Measurements from ENCODE around the gene OR9I1.

Gene OR9I1

DNA sequence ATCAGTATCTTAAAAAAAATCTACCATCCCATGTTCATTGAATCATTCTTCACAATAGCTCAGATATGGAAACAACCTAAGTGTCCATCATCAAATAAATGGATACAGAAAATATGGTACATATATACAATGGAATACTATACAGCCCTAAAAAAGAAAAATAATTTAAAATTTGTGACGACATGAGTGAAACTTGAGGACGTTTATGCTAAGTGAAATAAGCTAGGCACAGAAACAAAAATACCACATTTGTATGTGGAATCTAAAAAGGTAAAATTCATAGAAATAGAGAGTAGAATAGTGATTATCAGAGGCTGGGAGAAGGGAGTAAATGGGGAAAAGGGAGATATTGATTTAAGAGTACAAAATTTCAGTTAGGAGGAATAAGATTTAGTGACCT, 38.8 kb downstream of the OR9I1 start:
- H3K79me1 ChIP-seq (ENCODE audit: low read depth, low read length), result no peaks in the 10 kb centered on the region

DNA sequence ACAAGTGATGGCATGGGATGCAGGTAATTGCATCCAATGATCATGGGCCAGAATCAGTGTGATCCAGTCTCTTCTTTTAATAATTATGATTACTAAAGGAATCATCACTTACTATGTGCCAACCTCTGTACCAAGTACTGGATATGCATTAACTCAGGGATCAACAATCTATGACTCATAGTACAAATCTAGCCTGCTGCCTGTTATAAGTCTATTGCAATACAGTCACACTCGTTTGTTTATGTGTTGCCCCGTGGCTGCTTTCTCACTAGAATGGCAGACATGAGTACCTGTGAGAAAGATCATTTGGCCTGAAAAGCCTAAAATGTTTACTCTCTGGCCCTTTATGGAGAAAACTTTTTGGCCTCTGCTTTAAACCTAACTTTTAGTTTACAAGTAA, 49.5 kb downstream of the OR9I1 start:
- Histone ChIP-seq H3K4me2 (ENCODE audit: insufficient read depth, low read length, poor library complexity, severe bottlenecking) (no peak overlapping the region), H3K79me1 (ENCODE audit: low read depth, low read length) (no peaks in the 10 kb centered on the region), H3K4ac (ENCODE audit: low read length) (no peak overlapping the region), H2BK15ac (ENCODE audit: low read length) (no peak overlapping the region), H3K4me1 (ENCODE audit: control insufficient read depth in 2 of 2, insufficient read depth in 1 of 2, low read depth in 1 of 2, low read length in 2 of 2) (no peaks in the 10 kb centered on the region), H3K36me3 (replicated peaks in 1 of 2; ENCODE audit: control insufficient read depth in 2 of 2, insufficient read depth in 2 of 2, low read length in 2 of 2) (no peaks in the 10 kb centered on the region), H3K4me3 (ENCODE audit: low read length in 2 of 2) (no peak overlapping the region), H3K23ac (ENCODE audit: low read depth, low read length, poor library complexity) (no peak overlapping the region), H2BK120ac (ENCODE audit: low read depth, low read length) (no peak overlapping the region), H2AFZ (ENCODE audit: low read length) (no peak overlapping the region), H3K27ac (replicated peaks; ENCODE audit: low read length) (no peak overlapping the region), H4K91ac (ENCODE audit: low read depth, low read length, poor library complexity) (no peak overlapping the region), H3K9me3 (replicated peaks in 1 of 2; ENCODE audit: control insufficient read depth in 2 of 2, insufficient read depth in 1 of 2, low read depth in 1 of 2, low read length in 2 of 2) (no peaks in the 10 kb centered on the region), H2BK12ac (ENCODE audit: low read length) (no peak overlapping the region), H4K8ac (ENCODE audit: low read depth, low read length) (no peak overlapping the region), H3K9ac (ENCODE audit: low read depth, low read length, poor library complexity) (no peak overlapping the region), H2BK5ac (ENCODE audit: low read length) (no peak overlapping the region), H3K18ac (ENCODE audit: low read length) (no peak overlapping the region), H3K14ac (ENCODE audit: low read length) (no peak overlapping the region), H2AK5ac (ENCODE audit: low read depth, low read length) (no peak overlapping the region), H3K27me3 (ENCODE audit: control insufficient read depth in 3 of 3, insufficient read depth in 3 of 3, low read depth in 1 of 3, low read length in 3 of 3) (no peaks in the 10 kb centered on the region)
- WGBS, 2 donors (ENCODE audit: extremely low coverage in 2 of 2, insufficient read length in 2 of 2, insufficient replicate concordance in 1 of 2), result no CpG with 5 or more reads among the region's 2 CpGs
- no peak for DNase-seq (ENCODE audit: low spot score)

More for the DNA sequence above, 38.8 kb downstream of the OR9I1 start:
- Histone ChIP-seq H2BK5ac (ENCODE audit: low read length) (no peak overlapping the region), H4K91ac (ENCODE audit: low read depth, low read length, poor library complexity) (no peak overlapping the region), H3K9ac (ENCODE audit: low read depth, low read length, poor library complexity) (no peak overlapping the region), H2BK120ac (ENCODE audit: low read depth, low read length) (no peak overlapping the region), H2BK15ac (ENCODE audit: low read length) (no peak overlapping the region), H3K4me3 (ENCODE audit: low read length in 2 of 2) (no peak overlapping the region), H3K18ac (ENCODE audit: low read length) (no peak overlapping the region), H3K4me2 (ENCODE audit: insufficient read depth, low read length, poor library complexity, severe bottlenecking) (no peak overlapping the region), H2AK5ac (ENCODE audit: low read depth, low read length) (no peak overlapping the region), H3K4me1 (ENCODE audit: control insufficient read depth in 2 of 2, insufficient read depth in 1 of 2, low read depth in 1 of 2, low read length in 2 of 2) (no peaks in the 10 kb centered on the region), H3K36me3 (replicated peaks in 1 of 2; ENCODE audit: control insufficient read depth in 2 of 2, insufficient read depth in 2 of 2, low read length in 2 of 2) (no peaks in the 10 kb centered on the region), H3K14ac (ENCODE audit: low read length) (no peak overlapping the region), H3K27me3 (ENCODE audit: control insufficient read depth in 3 of 3, insufficient read depth in 3 of 3, low read depth in 1 of 3, low read length in 3 of 3) (no peaks in the 10 kb centered on the region), H2AFZ (ENCODE audit: low read length) (no peak overlapping the region), H3K4ac (ENCODE audit: low read length) (no peak overlapping the region), H3K23ac (ENCODE audit: low read depth, low read length, poor library complexity) (no peak overlapping the region), H3K9me3 (replicated peaks in 1 of 2; ENCODE audit: control insufficient read depth in 2 of 2, insufficient read depth in 1 of 2, low read depth in 1 of 2, low read length in 2 of 2) (no peaks in the 10 kb centered on the region), H4K8ac (ENCODE audit: low read depth, low read length) (no peak overlapping the region), H2BK12ac (ENCODE audit: low read length) (no peak overlapping the region), H3K27ac (replicated peaks; ENCODE audit: low read length) (no peak overlapping the region)
- DNase-seq (ENCODE audit: low spot score), result no peak
- WGBS, 2 donors (ENCODE audit: extremely low coverage in 2 of 2, insufficient read length in 2 of 2, insufficient replicate concordance in 1 of 2), result no CpG with 5 or more reads among the region's 2 CpGs

DNA sequence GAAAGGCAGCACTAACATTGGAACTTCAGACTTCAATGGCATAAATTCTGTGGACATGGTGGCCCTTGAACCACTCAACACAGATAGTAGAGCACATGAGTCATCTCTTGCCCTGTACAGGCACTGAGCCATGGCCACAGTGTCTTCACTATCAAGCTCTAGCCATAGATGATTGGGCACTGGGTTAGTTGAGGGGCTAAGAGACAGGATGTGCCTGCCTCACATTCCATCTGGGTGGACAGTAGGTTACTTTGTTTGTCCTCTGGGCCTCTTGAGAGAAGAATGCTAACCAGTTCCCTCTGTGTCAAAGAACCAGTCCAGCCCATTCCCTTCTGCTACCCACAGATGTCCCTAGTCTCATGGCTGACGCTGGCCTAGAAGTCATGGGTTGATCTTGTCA, 54.7 kb downstream of the OR9I1 start:
- Histone ChIP-seq H3K4me3 (ENCODE audit: low read length in 2 of 2) (no peak overlapping the region), H3K23ac (ENCODE audit: low read depth, low read length, poor library complexity) (no peak overlapping the region), H2AK5ac (ENCODE audit: low read depth, low read length) (no peak overlapping the region), H3K4me1 (ENCODE audit: control insufficient read depth in 2 of 2, insufficient read depth in 1 of 2, low read depth in 1 of 2, low read length in 2 of 2) (no peaks in the 10 kb centered on the region), H3K4ac (ENCODE audit: low read length) (no peak overlapping the region), H3K9ac (ENCODE audit: low read depth, low read length, poor library complexity) (no peak overlapping the region), H2BK12ac (ENCODE audit: low read length) (no peak overlapping the region), H4K91ac (ENCODE audit: low read depth, low read length, poor library complexity) (no peak overlapping the region), H3K79me1 (ENCODE audit: low read depth, low read length) (no peaks in the 10 kb centered on the region), H2BK5ac (ENCODE audit: low read length) (no peak overlapping the region), H2AFZ (ENCODE audit: low read length) (no peak overlapping the region), H3K18ac (ENCODE audit: low read length) (no peak overlapping the region), H2BK15ac (ENCODE audit: low read length) (no peak overlapping the region), H3K27ac (replicated peaks; ENCODE audit: low read length) (no peak overlapping the region), H3K14ac (ENCODE audit: low read length) (no peak overlapping the region), H3K27me3 (ENCODE audit: control insufficient read depth in 3 of 3, insufficient read depth in 3 of 3, low read depth in 1 of 3, low read length in 3 of 3) (no peaks in the 10 kb centered on the region), H3K36me3 (replicated peaks in 1 of 2; ENCODE audit: control insufficient read depth in 2 of 2, insufficient read depth in 2 of 2, low read length in 2 of 2) (no peaks in the 10 kb centered on the region), H3K9me3 (replicated peaks in 1 of 2; ENCODE audit: control insufficient read depth in 2 of 2, insufficient read depth in 1 of 2, low read depth in 1 of 2, low read length in 2 of 2) (peaks cover 0 to 2% of the 10 kb centered on the region in 2 donors), H4K8ac (ENCODE audit: low read depth, low read length) (no peak overlapping the region), H2BK120ac (ENCODE audit: low read depth, low read length) (no peak overlapping the region), H3K4me2 (ENCODE audit: insufficient read depth, low read length, poor library complexity, severe bottlenecking) (no peak overlapping the region)
- DNase-seq (ENCODE audit: low spot score), result no peak
- no CpG with 5 or more reads among the region's 1 CpG for WGBS, 2 donors (ENCODE audit: extremely low coverage in 2 of 2, insufficient read length in 2 of 2, insufficient replicate concordance in 1 of 2)

DNA sequence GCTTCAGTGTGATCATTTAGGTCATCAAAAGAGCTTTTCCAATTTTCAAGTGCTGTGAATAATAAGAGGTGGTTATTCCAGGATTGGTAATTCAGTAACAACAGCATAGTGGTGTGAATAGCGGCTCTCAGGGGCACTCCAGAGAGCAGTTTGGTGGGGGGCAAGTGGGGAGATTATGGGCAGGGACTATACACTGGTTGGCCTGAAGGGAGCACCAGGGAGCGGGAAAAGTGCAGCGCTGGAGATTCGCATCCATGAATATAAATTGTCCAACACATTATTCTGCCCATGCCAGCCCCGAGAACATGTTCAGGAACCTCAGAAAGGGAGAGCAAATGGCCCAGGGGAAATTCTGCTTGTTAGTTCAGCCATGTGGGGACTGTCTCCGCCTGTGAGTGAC, 56.7 kb downstream of the OR9I1 start:
- H2AK5ac ChIP-seq (ENCODE audit: low read depth, low read length), result no peak overlapping the region
- no peak overlapping the region for H2AFZ ChIP-seq (ENCODE audit: low read length)
- H3K23ac ChIP-seq (ENCODE audit: low read depth, low read length, poor library complexity), result no peak overlapping the region
- H3K36me3 ChIP-seq (replicated peaks in 1 of 2; ENCODE audit: control insufficient read depth in 2 of 2, insufficient read depth in 2 of 2, low read length in 2 of 2), result no peaks in the 10 kb centered on the region
- no peak overlapping the region for H3K14ac ChIP-seq (ENCODE audit: low read length)
- no peaks in the 10 kb centered on the region for H3K4me1 ChIP-seq (ENCODE audit: control insufficient read depth in 2 of 2, insufficient read depth in 1 of 2, low read depth in 1 of 2, low read length in 2 of 2)
- H3K27me3 ChIP-seq (ENCODE audit: control insufficient read depth in 3 of 3, insufficient read depth in 3 of 3, low read depth in 1 of 3, low read length in 3 of 3), result no peaks in the 10 kb centered on the region
- H3K9me3 ChIP-seq (replicated peaks in 1 of 2; ENCODE audit: control insufficient read depth in 2 of 2, insufficient read depth in 1 of 2, low read depth in 1 of 2, low read length in 2 of 2), result peaks cover 0 to 2% of the 10 kb centered on the region in 2 donors
- WGBS, 2 donors (ENCODE audit: extremely low coverage in 2 of 2, insufficient read length in 2 of 2, insufficient replicate concordance in 1 of 2), result no CpG with 5 or more reads among the region's 6 CpGs
- H2BK15ac ChIP-seq (ENCODE audit: low read length), result no peak overlapping the region
- H4K91ac ChIP-seq (ENCODE audit: low read depth, low read length, poor library complexity), result no peak overlapping the region
- no peak overlapping the region for H2BK5ac ChIP-seq (ENCODE audit: low read length)
- no peaks in the 10 kb centered on the region for H3K79me1 ChIP-seq (ENCODE audit: low read depth, low read length)
- H3K4me2 ChIP-seq (ENCODE audit: insufficient read depth, low read length, poor library complexity, severe bottlenecking), result no peak overlapping the region
- H3K4ac ChIP-seq (ENCODE audit: low read length), result no peak overlapping the region
- no peak overlapping the region for H3K18ac ChIP-seq (ENCODE audit: low read length)
- H2BK120ac ChIP-seq (ENCODE audit: low read depth, low read length), result no peak overlapping the region
- no peak overlapping the region for H4K8ac ChIP-seq (ENCODE audit: low read depth, low read length)
- no peak overlapping the region for H3K27ac ChIP-seq (replicated peaks; ENCODE audit: low read length)
- no peak overlapping the region for H2BK12ac ChIP-seq (ENCODE audit: low read length)
- no peak for DNase-seq (ENCODE audit: low spot score)
- peak overlapping the region in 1 of 2 donors; percentile 25 for H3K4me3 ChIP-seq (ENCODE audit: low read length in 2 of 2)
- no peak overlapping the region for H3K9ac ChIP-seq (ENCODE audit: low read depth, low read length, poor library complexity)

Data from neuronal stem cell (in vitro differentiated cells).